ENCODE data around the gene RTKN.

Gene RTKN

DNA sequence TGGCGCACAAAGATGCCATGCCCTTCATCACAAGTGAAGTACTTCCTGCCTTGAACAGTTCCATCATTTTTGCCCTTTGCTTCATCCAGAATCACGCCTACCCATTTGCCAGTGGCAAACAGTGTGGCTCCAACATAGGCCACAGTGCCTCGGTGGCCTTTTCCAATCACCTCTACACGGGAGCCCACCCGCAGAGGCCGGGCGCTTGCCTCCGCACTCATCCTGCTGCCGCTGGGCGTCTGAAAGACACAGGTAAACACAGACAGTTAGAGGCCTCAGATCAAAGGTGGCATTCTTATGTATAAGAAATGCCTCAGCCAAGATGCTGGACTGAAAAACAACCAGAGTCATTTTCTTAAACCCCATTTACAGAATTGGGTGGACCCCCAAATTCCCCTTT lies 63.7 kb downstream of the RTKN start:
- no peak for DNase-seq (ENCODE audit: low read depth)

DNA sequence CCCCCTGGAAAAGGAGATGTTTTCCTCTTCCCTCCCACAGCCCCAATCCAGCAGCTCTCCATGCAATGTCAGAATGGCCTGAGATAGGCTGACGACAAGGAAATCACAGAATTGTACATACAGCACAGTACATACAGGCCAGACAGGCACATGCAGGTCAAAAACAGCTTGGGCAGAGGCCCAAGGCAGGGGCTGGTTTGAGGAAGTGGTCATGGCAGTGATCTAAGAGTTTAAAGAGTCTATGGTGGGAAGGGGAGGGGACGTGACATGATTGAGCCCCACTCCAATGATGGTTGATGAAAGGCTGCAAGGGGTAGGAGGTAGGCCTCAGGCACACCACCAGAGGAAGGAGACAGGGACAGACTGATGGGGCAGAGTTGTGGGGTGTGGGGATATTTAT lies 65.9 kb downstream of the RTKN start:
- DNase-seq (ENCODE audit: low read depth), result no peak

Data from activated T-cell treated with anti-CD3 and anti-CD28 coated beads for 48 hours (primary cell).